ENCODE measurements around the gene TAC4. TPM values are rescaled to one million over a fixed set of nuclear protein-coding genes. Genes with fewer than 3 reads are reported as not detected.

The TAC4 gene, protein sequence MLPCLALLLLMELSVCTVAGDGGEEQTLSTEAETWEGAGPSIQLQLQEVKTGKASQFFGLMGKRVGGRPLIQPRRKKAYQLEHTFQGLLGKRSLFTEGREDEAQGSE
- total RNA-seq (not detected in 2 replicates), polyA plus RNA-seq (not detected in 2 replicates), polyA minus RNA-seq (ENCODE audit: low replicate concordance) (not detected in 2 replicates)
- not detected in 2 replicates for polyA plus RNA-seq (2012)

DNA sequence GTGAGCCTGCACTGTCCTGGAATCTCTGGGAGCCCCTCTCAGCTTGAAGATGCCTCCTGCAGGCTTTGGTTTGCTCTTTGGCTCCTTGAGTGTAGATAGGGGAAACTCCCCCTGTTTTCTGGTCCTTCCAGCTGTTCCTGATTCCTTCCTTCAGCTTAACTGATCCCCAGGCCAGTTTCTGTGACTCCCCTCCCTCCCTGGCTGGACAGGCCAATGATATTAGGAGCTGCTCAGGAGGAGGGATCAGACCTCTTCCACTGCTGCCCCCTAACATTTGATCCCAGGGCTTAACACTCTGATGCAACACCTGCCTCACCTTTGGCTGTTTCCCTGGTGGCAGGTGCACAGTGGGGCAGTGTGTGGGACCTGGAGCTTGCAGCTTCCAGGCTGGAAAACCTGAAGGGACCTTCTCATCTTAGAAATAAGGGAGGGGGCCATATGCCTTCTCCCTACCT, at the start of gene TAC4:
TAC4 (minus strand) TSS at position 51 of the 455 bp plus-strand sequence. CDS start 52 bp downstream, outside the sequence.
- Histone ChIP-seq H3K79me2 (ENCODE audit: control insufficient read depth, insufficient read depth, low read length) (no peaks in the 10 kb centered on the region), H4K20me1 (ENCODE audit: control insufficient read depth, extremely low read depth, insufficient read depth, low read length) (no peaks in the 10 kb centered on the region), H3K9ac (ENCODE audit: insufficient read depth, low read length) (no peak within 1 kb of the TSS), H3K27me3 (ENCODE audit: control insufficient read depth, insufficient read depth, low read length) (peaks cover 3% of the 10 kb centered on the region), H3K4me3 (replicated peaks in 1 of 4; ENCODE audit: control extremely low read depth in 1 of 4, insufficient read depth in 1 of 4, low read depth in 3 of 4, low read length in 4 of 4) (no peak within 1 kb of the TSS), H3K36me3 (ENCODE audit: control insufficient read depth, insufficient read depth, low read length) (no peaks in the 10 kb centered on the region), H3K4me1 (ENCODE audit: control insufficient read depth, extremely low read depth, insufficient read depth, low read length) (peaks cover 2% of the 10 kb centered on the region), H2AFZ (ENCODE audit: low read length) (no peak within 1 kb of the TSS), H3K9me3 (ENCODE audit: control insufficient read depth, insufficient read depth, low read depth, low read length) (no peaks in the 10 kb centered on the region), H3K27ac (ENCODE audit: insufficient read depth, low read length) (no peak within 1 kb of the TSS), H3K4me2 (ENCODE audit: extremely low read depth, insufficient read depth, low read length) (no peak within 1 kb of the TSS)
- TF ChIP-seq EZH2 (IDR thresholded peaks at IDR 0.05; ENCODE audit: low read length, missing control alignments): no peak
- TF ChIP-seq, protein P1, sequence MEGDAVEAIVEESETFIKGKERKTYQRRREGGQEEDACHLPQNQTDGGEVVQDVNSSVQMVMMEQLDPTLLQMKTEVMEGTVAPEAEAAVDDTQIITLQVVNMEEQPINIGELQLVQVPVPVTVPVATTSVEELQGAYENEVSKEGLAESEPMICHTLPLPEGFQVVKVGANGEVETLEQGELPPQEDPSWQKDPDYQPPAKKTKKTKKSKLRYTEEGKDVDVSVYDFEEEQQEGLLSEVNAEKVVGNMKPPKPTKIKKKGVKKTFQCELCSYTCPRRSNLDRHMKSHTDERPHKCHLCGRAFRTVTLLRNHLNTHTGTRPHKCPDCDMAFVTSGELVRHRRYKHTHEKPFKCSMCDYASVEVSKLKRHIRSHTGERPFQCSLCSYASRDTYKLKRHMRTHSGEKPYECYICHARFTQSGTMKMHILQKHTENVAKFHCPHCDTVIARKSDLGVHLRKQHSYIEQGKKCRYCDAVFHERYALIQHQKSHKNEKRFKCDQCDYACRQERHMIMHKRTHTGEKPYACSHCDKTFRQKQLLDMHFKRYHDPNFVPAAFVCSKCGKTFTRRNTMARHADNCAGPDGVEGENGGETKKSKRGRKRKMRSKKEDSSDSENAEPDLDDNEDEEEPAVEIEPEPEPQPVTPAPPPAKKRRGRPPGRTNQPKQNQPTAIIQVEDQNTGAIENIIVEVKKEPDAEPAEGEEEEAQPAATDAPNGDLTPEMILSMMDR (conservative IDR thresholded peaks at IDR 0.05 in 1 of 2, IDR thresholded peaks at IDR 0.05 in 1 of 2; ENCODE audit: low read depth in 1 of 2, low read length in 2 of 2): no peak
- DNase-seq (ENCODE audit: low read depth in 2 of 2): no peak

- no peak for DNase-seq (ENCODE audit: low read depth in 2 of 2)
- Histone ChIP-seq H3K4me3 (replicated peaks in 1 of 4; ENCODE audit: control extremely low read depth in 1 of 4, insufficient read depth in 1 of 4, low read depth in 3 of 4, low read length in 4 of 4) (no peak overlapping the region), H3K27ac (ENCODE audit: insufficient read depth, low read length) (no peak overlapping the region), H3K4me1 (ENCODE audit: control insufficient read depth, extremely low read depth, insufficient read depth, low read length) (no peaks in the 10 kb centered on the region), H3K36me3 (ENCODE audit: control insufficient read depth, insufficient read depth, low read length) (no peaks in the 10 kb centered on the region), H3K4me2 (ENCODE audit: extremely low read depth, insufficient read depth, low read length) (no peak overlapping the region), H3K9me3 (ENCODE audit: control insufficient read depth, insufficient read depth, low read depth, low read length) (no peaks in the 10 kb centered on the region), H3K79me2 (ENCODE audit: control insufficient read depth, insufficient read depth, low read length) (no peaks in the 10 kb centered on the region), H3K27me3 (ENCODE audit: control insufficient read depth, insufficient read depth, low read length) (peaks cover 30% of the 10 kb centered on the region), H2AFZ (ENCODE audit: low read length) (no peak overlapping the region), H4K20me1 (ENCODE audit: control insufficient read depth, extremely low read depth, insufficient read depth, low read length) (no peaks in the 10 kb centered on the region), H3K9ac (ENCODE audit: insufficient read depth, low read length) (no peak overlapping the region)
- TF ChIP-seq, protein P1 (conservative IDR thresholded peaks at IDR 0.05 in 1 of 2, IDR thresholded peaks at IDR 0.05 in 1 of 2; ENCODE audit: low read depth in 1 of 2, low read length in 2 of 2): no peak
- TF ChIP-seq EZH2 (IDR thresholded peaks at IDR 0.05; ENCODE audit: low read length, missing control alignments): no peak
Measured at GRCh38 chr17:49896860-49897259, 49.0 kb upstream of the TAC4 start.

GRCh38 chr17:49896222-49896621, 48.4 kb upstream of the TAC4 start:
- DNase-seq (ENCODE audit: low read depth in 2 of 2): no peak

More at GRCh38 chr17:49896222-49896621, 48.4 kb upstream of the TAC4 start:
- Histone ChIP-seq H2AFZ (ENCODE audit: low read length) (no peak overlapping the region), H3K9ac (ENCODE audit: insufficient read depth, low read length) (no peak overlapping the region), H3K4me1 (ENCODE audit: control insufficient read depth, extremely low read depth, insufficient read depth, low read length) (no peaks in the 10 kb centered on the region), H4K20me1 (ENCODE audit: control insufficient read depth, extremely low read depth, insufficient read depth, low read length) (no peaks in the 10 kb centered on the region), H3K27ac (ENCODE audit: insufficient read depth, low read length) (no peak overlapping the region), H3K4me2 (ENCODE audit: extremely low read depth, insufficient read depth, low read length) (no peak overlapping the region), H3K79me2 (ENCODE audit: control insufficient read depth, insufficient read depth, low read length) (no peaks in the 10 kb centered on the region), H3K36me3 (ENCODE audit: control insufficient read depth, insufficient read depth, low read length) (no peaks in the 10 kb centered on the region), H3K27me3 (ENCODE audit: control insufficient read depth, insufficient read depth, low read length) (peaks cover 29% of the 10 kb centered on the region), H3K4me3 (replicated peaks in 1 of 4; ENCODE audit: control extremely low read depth in 1 of 4, insufficient read depth in 1 of 4, low read depth in 3 of 4, low read length in 4 of 4) (no peak overlapping the region), H3K9me3 (ENCODE audit: control insufficient read depth, insufficient read depth, low read depth, low read length) (no peaks in the 10 kb centered on the region)
- TF ChIP-seq, protein P1 (conservative IDR thresholded peaks at IDR 0.05 in 1 of 2, IDR thresholded peaks at IDR 0.05 in 1 of 2; ENCODE audit: low read depth in 1 of 2, low read length in 2 of 2): no peak
- no peak for TF ChIP-seq EZH2 (IDR thresholded peaks at IDR 0.05; ENCODE audit: low read length, missing control alignments)
